ENCODE results near the gene SQSTM1. TPM values are rescaled to one million over a fixed set of nuclear protein-coding genes. Genes with fewer than 3 reads are reported as not detected.

The SQSTM1 gene
- total RNA-seq, 4 donors from 2014 or later, result 105 to 236 (median 149) TPM

- Histone ChIP-seq H3K4me1 (peaks cover 0 to 12% (median 0%) of the 10 kb centered on the region in 3 donors), H3K27ac (no peak overlapping the region), H3K9me3 (peaks cover 6 to 24% (median 17%) of the 10 kb centered on the region in 3 donors), H3K4me3 (no peak overlapping the region), H3K27me3 (no peaks in the 10 kb centered on the region), H3K36me3 (peaks cover 26 to 95% (median 40%) of the 10 kb centered on the region in 3 donors)
- no peak for DNase-seq
- intact Hi-C loops (cut with DNase I), result no loop called here
- WGBS, 2 donors, result 86 to 89% methylated on average over 14 of the region's 14 CpGs
- TF ChIP-seq POLR2A (IDR thresholded peaks at IDR 0.05), result no peak
- TF ChIP-seq, protein P1, sequence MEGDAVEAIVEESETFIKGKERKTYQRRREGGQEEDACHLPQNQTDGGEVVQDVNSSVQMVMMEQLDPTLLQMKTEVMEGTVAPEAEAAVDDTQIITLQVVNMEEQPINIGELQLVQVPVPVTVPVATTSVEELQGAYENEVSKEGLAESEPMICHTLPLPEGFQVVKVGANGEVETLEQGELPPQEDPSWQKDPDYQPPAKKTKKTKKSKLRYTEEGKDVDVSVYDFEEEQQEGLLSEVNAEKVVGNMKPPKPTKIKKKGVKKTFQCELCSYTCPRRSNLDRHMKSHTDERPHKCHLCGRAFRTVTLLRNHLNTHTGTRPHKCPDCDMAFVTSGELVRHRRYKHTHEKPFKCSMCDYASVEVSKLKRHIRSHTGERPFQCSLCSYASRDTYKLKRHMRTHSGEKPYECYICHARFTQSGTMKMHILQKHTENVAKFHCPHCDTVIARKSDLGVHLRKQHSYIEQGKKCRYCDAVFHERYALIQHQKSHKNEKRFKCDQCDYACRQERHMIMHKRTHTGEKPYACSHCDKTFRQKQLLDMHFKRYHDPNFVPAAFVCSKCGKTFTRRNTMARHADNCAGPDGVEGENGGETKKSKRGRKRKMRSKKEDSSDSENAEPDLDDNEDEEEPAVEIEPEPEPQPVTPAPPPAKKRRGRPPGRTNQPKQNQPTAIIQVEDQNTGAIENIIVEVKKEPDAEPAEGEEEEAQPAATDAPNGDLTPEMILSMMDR (IDR thresholded peaks at IDR 0.05), result no peak
These were observed 65.6 kb downstream of the SQSTM1 start for GRCh38 chr5:179886190-179886911.

DNA sequence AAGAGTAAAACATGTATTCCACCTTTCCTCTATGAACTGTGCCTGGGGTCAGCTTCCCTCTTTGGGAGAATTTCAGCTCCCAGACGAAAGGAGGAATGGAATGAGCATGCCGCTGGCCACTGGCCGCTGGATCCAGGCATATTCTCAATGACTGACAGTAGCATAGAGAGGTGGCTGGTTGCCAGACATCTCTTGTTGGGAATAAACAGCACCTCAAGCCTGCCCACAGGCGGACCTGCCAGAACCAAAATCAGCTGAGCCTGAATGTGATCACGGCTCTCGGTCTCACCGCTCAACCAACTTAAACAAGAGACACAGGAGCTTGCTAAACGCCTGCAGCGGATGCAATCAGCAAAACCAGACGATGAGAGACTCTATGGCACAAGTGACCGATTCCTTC, 66.4 kb downstream of the SQSTM1 start:
- Histone ChIP-seq H3K27me3 (no peaks in the 10 kb centered on the region), H3K9me3 (peaks cover 6 to 23% (median 17%) of the 10 kb centered on the region in 3 donors), H3K27ac (no peak overlapping the region), H3K4me3 (no peak overlapping the region), H3K4me1 (peaks cover 0 to 12% (median 0%) of the 10 kb centered on the region in 3 donors), H3K36me3 (peaks cover 33 to 100% (median 46%) of the 10 kb centered on the region in 3 donors)
- WGBS, 2 donors, result 90 to 95% methylated on average over 10 to 11 of the region's 11 CpGs
- TF ChIP-seq, protein P1 (IDR thresholded peaks at IDR 0.05), result no peak
- TF ChIP-seq POLR2A (IDR thresholded peaks at IDR 0.05), result no peak
- intact Hi-C loops (cut with DNase I), result no loop called here
- DNase-seq, result no peak

Small RNAs within 50 kb of the gene (small RNA-seq; reads per million reads assigned to genes)
- gene MIR1229 (0 to 0.09 (median 0.04) reads per million in 4 donors), gene RF00019 (0 reads per million in 4 donors)

Other genes starting within 250 kb of the SQSTM1 start
- 100 to 1,000 TPM; 209 to 645 (median 383) TPM for gene HNRNPH1, start 197.2 kb upstream of the SQSTM1 start, total RNA-seq
- gene CBY3, start 139.9 kb upstream of the SQSTM1 start, total RNA-seq, result not detected
- 100 to 1,000 TPM; 200 to 321 (median 252) TPM for gene CANX, start 121.9 kb upstream of the SQSTM1 start, total RNA-seq
- 10 to 100 TPM; 16.6 to 29.0 (median 17.9) TPM for gene MAML1, start 88.1 kb upstream of the SQSTM1 start, total RNA-seq
- gene LTC4S, start 26.9 kb upstream of the SQSTM1 start, total RNA-seq, result 1 to 10 TPM in 3 of 4 donors, not detected in 1; 4.6 to 6.9 (median 4.7) TPM
- 100 to 1,000 TPM in 1 of 4 donors, 10 to 100 TPM in 3; 68.5 to 119 (median 87.7) TPM for gene MGAT4B, start 14.0 kb upstream of the SQSTM1 start, total RNA-seq
- 10 to 100 TPM in 3 of 4 donors, 1 to 10 TPM in 1; 6.9 to 21.9 (median 10.7) TPM for gene MRNIP, start 37.9 kb downstream of the SQSTM1 start, total RNA-seq
- 10 to 100 TPM; 50.7 to 78.5 (median 62.4) TPM for gene TBC1D9B, start 87.0 kb downstream of the SQSTM1 start, total RNA-seq

All from esophagus squamous epithelium (tissue), 5 donors.